Measurements from ENCODE around the gene ALDH3B1. TPM values are rescaled to one million over a fixed set of nuclear protein-coding genes. Genes with fewer than 3 reads are reported as not detected.

ALDH3B1 gene
- total RNA-seq, 1 experiment from 2014 or later = not detected

DNA sequence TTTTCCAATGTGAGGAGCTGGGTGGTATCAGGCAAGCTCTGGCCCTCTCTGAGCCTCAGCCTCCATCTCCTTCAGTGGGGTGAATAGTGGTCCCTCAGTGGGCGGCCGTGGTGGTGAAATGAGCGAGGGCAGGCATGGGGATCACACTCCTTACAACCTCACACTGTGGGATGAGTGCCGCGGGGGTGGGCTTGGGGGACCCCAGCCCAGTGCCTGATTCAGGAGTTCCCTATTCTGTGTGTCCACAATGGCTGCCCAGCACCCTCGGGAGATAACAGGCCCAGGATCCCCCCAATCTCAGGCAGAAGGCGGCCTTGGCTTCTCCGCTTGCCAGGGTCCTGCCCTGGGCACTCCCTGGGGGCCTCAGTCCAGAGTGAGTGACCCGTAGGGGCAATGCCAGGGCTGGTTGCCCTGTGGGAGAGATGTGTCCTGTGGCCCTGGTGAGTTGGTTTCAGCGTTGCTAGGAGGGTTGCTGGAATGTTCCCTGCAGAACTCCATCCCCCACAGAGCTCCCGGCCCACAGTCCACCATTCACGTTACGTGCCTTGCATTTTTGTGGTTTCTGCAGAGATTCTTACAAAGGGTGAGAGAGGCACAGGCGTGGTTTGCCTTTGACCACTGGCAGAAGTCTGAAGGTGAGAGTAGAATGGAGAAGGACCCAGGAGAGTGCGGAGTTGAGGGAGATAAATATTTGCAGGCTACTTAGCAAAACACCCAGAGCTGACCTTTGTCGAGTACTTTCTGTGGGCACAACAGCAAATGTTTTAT is 2.9 kb downstream of the ALDH3B1 start:
- H3K23me2 ChIP-seq (ENCODE audit: insufficient read length, low read depth, low read length, poor library complexity, severe bottlenecking) = no peaks in the 10 kb centered on the region
- no peak overlapping the region for H2BK12ac ChIP-seq (ENCODE audit: insufficient read length, low read depth, low read length)
- TF ChIP-seq, protein P1, sequence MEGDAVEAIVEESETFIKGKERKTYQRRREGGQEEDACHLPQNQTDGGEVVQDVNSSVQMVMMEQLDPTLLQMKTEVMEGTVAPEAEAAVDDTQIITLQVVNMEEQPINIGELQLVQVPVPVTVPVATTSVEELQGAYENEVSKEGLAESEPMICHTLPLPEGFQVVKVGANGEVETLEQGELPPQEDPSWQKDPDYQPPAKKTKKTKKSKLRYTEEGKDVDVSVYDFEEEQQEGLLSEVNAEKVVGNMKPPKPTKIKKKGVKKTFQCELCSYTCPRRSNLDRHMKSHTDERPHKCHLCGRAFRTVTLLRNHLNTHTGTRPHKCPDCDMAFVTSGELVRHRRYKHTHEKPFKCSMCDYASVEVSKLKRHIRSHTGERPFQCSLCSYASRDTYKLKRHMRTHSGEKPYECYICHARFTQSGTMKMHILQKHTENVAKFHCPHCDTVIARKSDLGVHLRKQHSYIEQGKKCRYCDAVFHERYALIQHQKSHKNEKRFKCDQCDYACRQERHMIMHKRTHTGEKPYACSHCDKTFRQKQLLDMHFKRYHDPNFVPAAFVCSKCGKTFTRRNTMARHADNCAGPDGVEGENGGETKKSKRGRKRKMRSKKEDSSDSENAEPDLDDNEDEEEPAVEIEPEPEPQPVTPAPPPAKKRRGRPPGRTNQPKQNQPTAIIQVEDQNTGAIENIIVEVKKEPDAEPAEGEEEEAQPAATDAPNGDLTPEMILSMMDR (conservative IDR thresholded peaks at IDR 0.05) = no peak
- H3K18ac ChIP-seq (ENCODE audit: insufficient read length, low read depth, low read length) = no peak overlapping the region
- H3K4me2 ChIP-seq (ENCODE audit: insufficient read depth, insufficient read length, low read length) = no peak overlapping the region
- Mint-ChIP-seq H3K4me1 (peaks cover 16 to 36% of the 10 kb centered on the region in 2 experiments), H3K4me3 (no peak overlapping the region), H3K27me3 (ENCODE audit: low read depth) (peaks cover 2% of the 10 kb centered on the region), H3K36me3 (ENCODE audit: insufficient read depth in 1 of 3, low read depth in 3 of 3) (no peaks in the 10 kb centered on the region; a peak in 1 of 7 replicates), H3K27ac (no peak overlapping the region), H3K9me3 (peaks cover 0 to 5% of the 10 kb centered on the region in 2 experiments; a peak in 1 of 5 replicates)
- no peak overlapping the region for H2AK5ac ChIP-seq (ENCODE audit: insufficient read length, low read length)
- no peak overlapping the region for H3K9ac ChIP-seq (ENCODE audit: extremely low read depth, insufficient read length, low read length)
- H3K27ac ChIP-seq (ENCODE audit: insufficient read length, low read depth, low read length) = no peak overlapping the region
- WGBS (ENCODE audit: extremely low coverage, insufficient read length, low lambda C conversion rate) = no CpG with 5 or more reads among the region's 16 CpGs
- H2BK20ac ChIP-seq (ENCODE audit: low read depth, low read length, poor library complexity, severe bottlenecking) = no peak overlapping the region
- no peaks in the 10 kb centered on the region for H3K4me1 ChIP-seq (ENCODE audit: insufficient read depth, low read length)
- H3K14ac ChIP-seq (ENCODE audit: insufficient read depth, low read length) = no peak overlapping the region
- no peaks in the 10 kb centered on the region for H3K9me3 ChIP-seq (ENCODE audit: control insufficient read depth, low read depth, low read length)
- H4K20me1 ChIP-seq (ENCODE audit: control insufficient read depth, insufficient read depth, insufficient read length) = no peaks in the 10 kb centered on the region
- H4K91ac ChIP-seq (ENCODE audit: insufficient read length, low read depth, low read length) = no peak overlapping the region
- no peak overlapping the region for H2BK120ac ChIP-seq (ENCODE audit: low read depth, low read length, poor library complexity, severe bottlenecking)
- H3K4ac ChIP-seq (ENCODE audit: low read depth, low read length) = no peak overlapping the region
- H2AFZ ChIP-seq (ENCODE audit: low read length) = no peak overlapping the region
- DNase-seq = no peak
- H4K5ac ChIP-seq (ENCODE audit: insufficient read length, low read depth, low read length) = no peak overlapping the region
- no peaks in the 10 kb centered on the region for H3K79me1 ChIP-seq (ENCODE audit: insufficient read depth, low read depth, low read length, poor library complexity, severe bottlenecking)
- no peak overlapping the region for H4K8ac ChIP-seq (replicated peaks; ENCODE audit: insufficient read length, low read depth, low read length)
- H3K23ac ChIP-seq (ENCODE audit: insufficient read length, low read depth, low read length) = no peak overlapping the region
- H2BK5ac ChIP-seq (ENCODE audit: insufficient read length, low read length) = no peak overlapping the region
- H3T11ph ChIP-seq (ENCODE audit: low read length) = no peak overlapping the region
- H3K79me2 ChIP-seq (ENCODE audit: insufficient read depth, low read length) = no peaks in the 10 kb centered on the region
- H3K27me3 ChIP-seq (ENCODE audit: insufficient read depth, low read length) = no peaks in the 10 kb centered on the region
- no peak overlapping the region for H2BK15ac ChIP-seq (ENCODE audit: low read depth, low read length)
- no peak overlapping the region for H3K56ac ChIP-seq (ENCODE audit: insufficient read length, low read depth, low read length)

All from H9 (cell line).